Stimulated activated CD8-positive, alpha-beta memory T cell treated with anti-CD3 and anti-CD28 coated beads, Interleukin-4, amount 100 ng/mL, for 48 hours (primary cell): ENCODE results near the gene ESPN.

Experiments used
- DNase-seq: peaks from one replicate; pipeline ENCODE4 v3.0.0-alpha.2; 2020

Gene ESPN

GRCh38 chr1:6466751-6467150, 42.2 kb downstream of the ESPN start:
- DNase-seq, result no peak

GRCh38 chr1:6467224-6467623, 42.6 kb downstream of the ESPN start:
- no peak for DNase-seq

GRCh38 chr1:6467744-6468688, 43.4 kb downstream of the ESPN start:
- no peak for DNase-seq

- no peak for DNase-seq
Observed at GRCh38 chr1:6468729-6469461, 44.3 kb downstream of the ESPN start.

- no peak for DNase-seq
Observed at GRCh38 chr1:6470132-6471085, 45.8 kb downstream of the ESPN start.

GRCh38 chr1:6471086-6471969, 46.8 kb downstream of the ESPN start:
- DNase-seq, result no peak

- DNase-seq, result no peak
Observed at GRCh38 chr1:6471970-6472368, 47.4 kb downstream of the ESPN start.

- DNase-seq, result peak; percentile 61
Observed at GRCh38 chr1:6472391-6472790, 47.8 kb downstream of the ESPN start.

- DNase-seq, result no peak
Observed at GRCh38 chr1:6473156-6473555, 48.6 kb downstream of the ESPN start.

GRCh38 chr1:6473974-6474814, 49.6 kb downstream of the ESPN start:
- DNase-seq, result no peak

- no peak for DNase-seq
Observed at GRCh38 chr1:6474815-6475282, 50.3 kb downstream of the ESPN start.

- DNase-seq, result peak; percentile 86
Observed at GRCh38 chr1:6475381-6476133, 51.0 kb downstream of the ESPN start.

- no peak for DNase-seq
Observed at GRCh38 chr1:6476483-6476882, 51.9 kb downstream of the ESPN start.

GRCh38 chr1:6477039-6477820, 52.7 kb downstream of the ESPN start:
- DNase-seq, result no peak

- no peak for DNase-seq
Observed at GRCh38 chr1:6481820-6482219, 57.2 kb downstream of the ESPN start.

GRCh38 chr1:6483017-6483760, 58.6 kb downstream of the ESPN start:
- DNase-seq, result no peak

- DNase-seq, result no peak
Observed at GRCh38 chr1:6483761-6484117, 59.2 kb downstream of the ESPN start.

- no peak for DNase-seq
Observed at GRCh38 chr1:6484826-6485167, 60.2 kb downstream of the ESPN start.
